Measurements from ENCODE around the gene USP6NL.

DNA sequence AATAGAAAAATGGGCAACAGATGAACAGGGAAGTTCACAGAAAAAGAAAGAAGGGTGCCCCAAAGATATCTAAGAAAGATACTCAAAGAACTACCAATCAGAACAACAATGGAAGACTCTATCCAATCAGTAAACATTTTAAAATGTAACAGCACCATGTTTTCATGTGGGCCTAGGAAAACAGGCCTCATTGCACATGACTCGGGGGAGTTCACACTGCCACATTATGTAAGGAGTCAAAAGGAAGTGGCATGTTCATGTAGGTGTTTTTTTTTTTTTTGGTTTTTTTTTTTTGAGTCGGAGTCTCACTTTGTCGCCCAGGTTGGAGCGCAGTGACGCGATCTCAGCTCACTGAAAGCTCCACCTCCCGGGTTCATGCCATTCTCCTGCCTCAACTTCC is 132.2 kb downstream of the USP6NL start:
- TF ChIP-seq, protein P1, sequence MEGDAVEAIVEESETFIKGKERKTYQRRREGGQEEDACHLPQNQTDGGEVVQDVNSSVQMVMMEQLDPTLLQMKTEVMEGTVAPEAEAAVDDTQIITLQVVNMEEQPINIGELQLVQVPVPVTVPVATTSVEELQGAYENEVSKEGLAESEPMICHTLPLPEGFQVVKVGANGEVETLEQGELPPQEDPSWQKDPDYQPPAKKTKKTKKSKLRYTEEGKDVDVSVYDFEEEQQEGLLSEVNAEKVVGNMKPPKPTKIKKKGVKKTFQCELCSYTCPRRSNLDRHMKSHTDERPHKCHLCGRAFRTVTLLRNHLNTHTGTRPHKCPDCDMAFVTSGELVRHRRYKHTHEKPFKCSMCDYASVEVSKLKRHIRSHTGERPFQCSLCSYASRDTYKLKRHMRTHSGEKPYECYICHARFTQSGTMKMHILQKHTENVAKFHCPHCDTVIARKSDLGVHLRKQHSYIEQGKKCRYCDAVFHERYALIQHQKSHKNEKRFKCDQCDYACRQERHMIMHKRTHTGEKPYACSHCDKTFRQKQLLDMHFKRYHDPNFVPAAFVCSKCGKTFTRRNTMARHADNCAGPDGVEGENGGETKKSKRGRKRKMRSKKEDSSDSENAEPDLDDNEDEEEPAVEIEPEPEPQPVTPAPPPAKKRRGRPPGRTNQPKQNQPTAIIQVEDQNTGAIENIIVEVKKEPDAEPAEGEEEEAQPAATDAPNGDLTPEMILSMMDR (IDR thresholded peaks at IDR 0.05; ENCODE audit: insufficient read depth, low read length): no peak
- no peak for TF ChIP-seq POLR2AphosphoS5 (IDR thresholded peaks at IDR 0.05; ENCODE audit: low read depth)
- no peak for TF ChIP-seq SPI1 (IDR thresholded peaks at IDR 0.05; ENCODE audit: borderline replicate concordance, low read depth)
- TF ChIP-seq GABPA (IDR thresholded peaks at IDR 0.05; ENCODE audit: low read depth): no peak
- TF ChIP-seq, protein P2, sequence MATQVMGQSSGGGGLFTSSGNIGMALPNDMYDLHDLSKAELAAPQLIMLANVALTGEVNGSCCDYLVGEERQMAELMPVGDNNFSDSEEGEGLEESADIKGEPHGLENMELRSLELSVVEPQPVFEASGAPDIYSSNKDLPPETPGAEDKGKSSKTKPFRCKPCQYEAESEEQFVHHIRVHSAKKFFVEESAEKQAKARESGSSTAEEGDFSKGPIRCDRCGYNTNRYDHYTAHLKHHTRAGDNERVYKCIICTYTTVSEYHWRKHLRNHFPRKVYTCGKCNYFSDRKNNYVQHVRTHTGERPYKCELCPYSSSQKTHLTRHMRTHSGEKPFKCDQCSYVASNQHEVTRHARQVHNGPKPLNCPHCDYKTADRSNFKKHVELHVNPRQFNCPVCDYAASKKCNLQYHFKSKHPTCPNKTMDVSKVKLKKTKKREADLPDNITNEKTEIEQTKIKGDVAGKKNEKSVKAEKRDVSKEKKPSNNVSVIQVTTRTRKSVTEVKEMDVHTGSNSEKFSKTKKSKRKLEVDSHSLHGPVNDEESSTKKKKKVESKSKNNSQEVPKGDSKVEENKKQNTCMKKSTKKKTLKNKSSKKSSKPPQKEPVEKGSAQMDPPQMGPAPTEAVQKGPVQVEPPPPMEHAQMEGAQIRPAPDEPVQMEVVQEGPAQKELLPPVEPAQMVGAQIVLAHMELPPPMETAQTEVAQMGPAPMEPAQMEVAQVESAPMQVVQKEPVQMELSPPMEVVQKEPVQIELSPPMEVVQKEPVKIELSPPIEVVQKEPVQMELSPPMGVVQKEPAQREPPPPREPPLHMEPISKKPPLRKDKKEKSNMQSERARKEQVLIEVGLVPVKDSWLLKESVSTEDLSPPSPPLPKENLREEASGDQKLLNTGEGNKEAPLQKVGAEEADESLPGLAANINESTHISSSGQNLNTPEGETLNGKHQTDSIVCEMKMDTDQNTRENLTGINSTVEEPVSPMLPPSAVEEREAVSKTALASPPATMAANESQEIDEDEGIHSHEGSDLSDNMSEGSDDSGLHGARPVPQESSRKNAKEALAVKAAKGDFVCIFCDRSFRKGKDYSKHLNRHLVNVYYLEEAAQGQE (IDR thresholded peaks at IDR 0.05; ENCODE audit: insufficient replicate concordance, low read depth): no peak

All from HL-60 (cell line).